Endothelial cell of umbilical vein (primary cell): ENCODE data around the gene NUTF2.

Experiments
- EZH2 ChIP-seq: IDR thresholded peaks from 2 replicates; pipeline ENCODE4 v1.6.1; 2012; ENCODE audit warnings: borderline replicate concordance, low read depth, mild to moderate bottlenecking, moderate library complexity, low read length, inconsistent platforms; ENCODE audit not compliant: severe bottlenecking
- JUN ChIP-seq: IDR thresholded peaks from 2 replicates; pipeline ENCODE4 v1.6.1; 2011; ENCODE audit warnings: borderline replicate concordance, low read depth; ENCODE audit not compliant: insufficient read length, insufficient read depth
- MYC ChIP-seq: IDR thresholded peaks from one replicate; pipeline ENCODE4 v1.6.1; 2011; ENCODE audit warnings: mild to moderate bottlenecking, low read depth, low read length
- POLR2A ChIP-seq: IDR thresholded peaks from 2 replicates; pipeline ENCODE4 v1.6.1; 2012; ENCODE audit warnings: low read depth, mild to moderate bottlenecking, control low read depth, low read length
- POLR2AphosphoS5 ChIP-seq: IDR thresholded peaks from 2 replicates; pipeline ENCODE4 v1.6.1; 2012; ENCODE audit warnings: low read depth, mild to moderate bottlenecking, control low read depth, low read length, moderate library complexity; ENCODE audit not compliant: insufficient read depth
- TF ChIP-seq, protein P1 (sequence below), 2 donors: IDR thresholded peaks; 1 replicate in 1 of 2; 2 replicates in 1 of 2; pipeline ENCODE4 v1.5.1; 2011; ENCODE audit warnings: low read length in 2 of 2, mild to moderate bottlenecking in 2 of 2, moderate library complexity in 2 of 2, control low read depth in 1 of 2, inconsistent platforms in 1 of 2, low read depth in 1 of 2; ENCODE audit not compliant: insufficient read depth in 1 of 2; ENCODE audit errors: extremely low read depth in 1 of 2

DNA sequence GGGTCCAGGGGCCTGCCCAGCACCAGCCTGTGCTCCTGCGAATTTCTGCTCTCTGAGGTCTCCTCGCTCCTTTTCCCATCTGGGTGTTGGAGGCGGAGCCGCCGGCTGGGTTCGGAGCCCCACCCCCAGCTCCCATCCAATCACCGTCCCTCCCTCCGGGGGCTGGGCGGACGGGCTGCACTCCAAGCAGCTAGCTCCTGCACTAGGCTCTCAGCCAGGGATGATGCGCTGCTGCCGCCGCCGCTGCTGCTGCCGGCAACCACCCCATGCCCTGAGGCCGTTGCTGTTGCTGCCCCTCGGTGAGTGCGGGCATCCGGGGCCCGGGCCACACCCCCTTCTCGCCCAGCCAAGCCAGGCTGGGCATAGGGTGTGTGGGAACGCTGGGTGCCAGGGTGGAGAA is 38.0 kb downstream of the NUTF2 start, which contains the start of gene NRN1L:
- TF ChIP-seq, protein P1, sequence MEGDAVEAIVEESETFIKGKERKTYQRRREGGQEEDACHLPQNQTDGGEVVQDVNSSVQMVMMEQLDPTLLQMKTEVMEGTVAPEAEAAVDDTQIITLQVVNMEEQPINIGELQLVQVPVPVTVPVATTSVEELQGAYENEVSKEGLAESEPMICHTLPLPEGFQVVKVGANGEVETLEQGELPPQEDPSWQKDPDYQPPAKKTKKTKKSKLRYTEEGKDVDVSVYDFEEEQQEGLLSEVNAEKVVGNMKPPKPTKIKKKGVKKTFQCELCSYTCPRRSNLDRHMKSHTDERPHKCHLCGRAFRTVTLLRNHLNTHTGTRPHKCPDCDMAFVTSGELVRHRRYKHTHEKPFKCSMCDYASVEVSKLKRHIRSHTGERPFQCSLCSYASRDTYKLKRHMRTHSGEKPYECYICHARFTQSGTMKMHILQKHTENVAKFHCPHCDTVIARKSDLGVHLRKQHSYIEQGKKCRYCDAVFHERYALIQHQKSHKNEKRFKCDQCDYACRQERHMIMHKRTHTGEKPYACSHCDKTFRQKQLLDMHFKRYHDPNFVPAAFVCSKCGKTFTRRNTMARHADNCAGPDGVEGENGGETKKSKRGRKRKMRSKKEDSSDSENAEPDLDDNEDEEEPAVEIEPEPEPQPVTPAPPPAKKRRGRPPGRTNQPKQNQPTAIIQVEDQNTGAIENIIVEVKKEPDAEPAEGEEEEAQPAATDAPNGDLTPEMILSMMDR (IDR thresholded peaks at IDR 0.05; ENCODE audit: extremely low read depth in 1 of 2, insufficient read depth in 1 of 2, low read depth in 1 of 2, low read length in 2 of 2), result no peak
- TF ChIP-seq JUN (no peak), MYC (no peak), POLR2A (no peak), POLR2AphosphoS5 (no peak), EZH2 (no peak)
